MG63 (cell line): ENCODE results near the gene PGM2L1. TPM values are rescaled to one million over a fixed set of nuclear protein-coding genes. Genes with fewer than 3 reads are reported as not detected.
A peak's percentile ranks its signal among the peaks of the same experiment; 100 is the strongest.
"Not testable (repeated sequence)": the region's sequence is repeated elsewhere in the genome, so short reads cannot be mapped to it uniquely, and the experiment has no call there.

Source experiments
- DNase-seq: peaks from one replicate; pipeline ENCODE4 v3.0.0-alpha.2; 2020
- H3K27me3 ChIP-seq: fragments of 250-450 bp; sonication (Bioruptor Pico); 2 replicates; pipeline ENCODE4 v1.5.1; 2020; ENCODE audit warnings: mild to moderate bottlenecking, moderate library complexity
- H3K36me3 ChIP-seq: fragments of 250-450 bp; sonication (Bioruptor Pico); 2 replicates; pipeline ENCODE4 v1.5.1; 2020; ENCODE audit warnings: mild to moderate bottlenecking, moderate library complexity
- H3K4me3 ChIP-seq: fragments of 250-450 bp; sonication (Bioruptor Pico); 2 replicates; pipeline ENCODE4 v1.5.1; 2020; ENCODE audit warnings: mild to moderate bottlenecking, moderate library complexity
- H3K9me3 ChIP-seq: fragments of 250-450 bp; sonication (Bioruptor Pico); 2 replicates; pipeline ENCODE4 v1.5.1; 2020; ENCODE audit warnings: mild to moderate bottlenecking, moderate library complexity
- total RNA-seq: library from RNA; depleted of rRNA; stranded (reverse); fragments of >200 nt; shearing (Covaris generic); gene quantifications from 2 replicates; pipeline ENCODE4 v1.2.3, GENCODE V29; 2014; ENCODE audit warnings: low replicate concordance

Gene PGM2L1
- total RNA-seq, 1 experiment from 2014 or later = 0.92 TPM

GRCh38 chr11:74367881-74368280, 30.4 kb downstream of the PGM2L1 start:
- DNase-seq = no peak
- Histone ChIP-seq H3K9me3 (no peaks in the 10 kb centered on the region), H3K4me3 (no peak overlapping the region), H3K36me3 (no peaks in the 10 kb centered on the region), H3K27me3 (no peaks in the 10 kb centered on the region)

GRCh38 chr11:74366576-74366975, 31.7 kb downstream of the PGM2L1 start:
- no peaks in the 10 kb centered on the region for H3K36me3 ChIP-seq
- H3K27me3 ChIP-seq = no peaks in the 10 kb centered on the region
- H3K9me3 ChIP-seq = no peaks in the 10 kb centered on the region
- no peak overlapping the region for H3K4me3 ChIP-seq
- DNase-seq = peak; percentile 4

GRCh38 chr11:74365805-74366204, 32.4 kb downstream of the PGM2L1 start:
- not testable (repeated sequence) for H3K27me3 ChIP-seq, H3K9me3 ChIP-seq, H3K36me3 ChIP-seq, DNase-seq, H3K4me3 ChIP-seq

GRCh38 chr11:74357449-74357848, 40.8 kb downstream of the PGM2L1 start:
- no peaks in the 10 kb centered on the region for H3K27me3 ChIP-seq
- no peaks in the 10 kb centered on the region for H3K9me3 ChIP-seq
- no peak for DNase-seq
- no peaks in the 10 kb centered on the region for H3K36me3 ChIP-seq
- no peak overlapping the region for H3K4me3 ChIP-seq

- Histone ChIP-seq H3K36me3 (no peaks in the 10 kb centered on the region), H3K27me3 (no peaks in the 10 kb centered on the region), H3K9me3 (no peaks in the 10 kb centered on the region), H3K4me3 (no peak overlapping the region)
- DNase-seq = no peak
These were observed 42.6 kb downstream of the PGM2L1 start for GRCh38 chr11:74355626-74356025.

GRCh38 chr11:74354036-74354435, 44.2 kb downstream of the PGM2L1 start:
- Histone ChIP-seq H3K27me3 (no peaks in the 10 kb centered on the region), H3K9me3 (no peaks in the 10 kb centered on the region), H3K36me3 (no peaks in the 10 kb centered on the region), H3K4me3 (no peak overlapping the region)
- no peak for DNase-seq

- Histone ChIP-seq H3K27me3 (no peaks in the 10 kb centered on the region), H3K36me3 (no peaks in the 10 kb centered on the region), H3K4me3 (no peak overlapping the region), H3K9me3 (no peaks in the 10 kb centered on the region)
- DNase-seq = peak; percentile 49
These were observed 50.9 kb downstream of the PGM2L1 start for GRCh38 chr11:74347381-74347780.

GRCh38 chr11:74345420-74345819, 52.8 kb downstream of the PGM2L1 start:
- no peak for DNase-seq
- Histone ChIP-seq H3K4me3 (no peak overlapping the region), H3K27me3 (no peaks in the 10 kb centered on the region), H3K36me3 (no peaks in the 10 kb centered on the region), H3K9me3 (no peaks in the 10 kb centered on the region)

- no peaks in the 10 kb centered on the region for H3K27me3 ChIP-seq
- no peak for DNase-seq
These were observed 56.3 kb downstream of the PGM2L1 start for GRCh38 chr11:74341921-74342320.

GRCh38 chr11:74339619-74340018, 58.6 kb downstream of the PGM2L1 start:
- H3K9me3 ChIP-seq = no peaks in the 10 kb centered on the region
- DNase-seq = no peak
- H3K36me3 ChIP-seq = no peaks in the 10 kb centered on the region
- no peak overlapping the region for H3K4me3 ChIP-seq
- no peaks in the 10 kb centered on the region for H3K27me3 ChIP-seq

More at GRCh38 chr11:74341921-74342320, 56.3 kb downstream of the PGM2L1 start:
- Histone ChIP-seq H3K36me3 (no peaks in the 10 kb centered on the region), H3K9me3 (no peaks in the 10 kb centered on the region), H3K4me3 (no peak overlapping the region)

- Histone ChIP-seq H3K4me3 (no peak overlapping the region), H3K27me3 (no peaks in the 10 kb centered on the region), H3K36me3 (no peaks in the 10 kb centered on the region), H3K9me3 (no peaks in the 10 kb centered on the region)
- DNase-seq = no peak
These were observed 59.3 kb downstream of the PGM2L1 start for GRCh38 chr11:74338963-74339362.

GRCh38 chr11:74333193-74333592, 65.0 kb downstream of the PGM2L1 start:
- Histone ChIP-seq H3K27me3 (no peaks in the 10 kb centered on the region), H3K9me3 (no peaks in the 10 kb centered on the region), H3K36me3 (no peaks in the 10 kb centered on the region), H3K4me3 (no peak overlapping the region)
- DNase-seq = no peak

GRCh38 chr11:74332291-74332690, 65.9 kb downstream of the PGM2L1 start:
- DNase-seq = no peak

GRCh38 chr11:74331000-74331399, 67.2 kb downstream of the PGM2L1 start:
- H3K4me3 ChIP-seq, DNase-seq, H3K27me3 ChIP-seq, H3K9me3 ChIP-seq, H3K36me3 ChIP-seq: not testable (repeated sequence)

More at GRCh38 chr11:74332291-74332690, 65.9 kb downstream of the PGM2L1 start:
- no peak overlapping the region for H3K4me3 ChIP-seq
- H3K36me3 ChIP-seq = no peaks in the 10 kb centered on the region
- H3K9me3 ChIP-seq = no peaks in the 10 kb centered on the region
- no peaks in the 10 kb centered on the region for H3K27me3 ChIP-seq

- no peaks in the 10 kb centered on the region for H3K27me3 ChIP-seq
- H3K9me3 ChIP-seq = no peaks in the 10 kb centered on the region
- no peak for DNase-seq
- no peak overlapping the region for H3K4me3 ChIP-seq
- no peaks in the 10 kb centered on the region for H3K36me3 ChIP-seq
These were observed 68.0 kb downstream of the PGM2L1 start for GRCh38 chr11:74330075-74330858.

- DNase-seq = no peak
- Histone ChIP-seq H3K27me3 (no peaks in the 10 kb centered on the region), H3K4me3 (no peak overlapping the region), H3K36me3 (no peaks in the 10 kb centered on the region), H3K9me3 (no peaks in the 10 kb centered on the region)
These were observed 71.2 kb downstream of the PGM2L1 start for GRCh38 chr11:74327076-74327475.

GRCh38 chr11:74326665-74327064, 71.6 kb downstream of the PGM2L1 start:
- no peaks in the 10 kb centered on the region for H3K36me3 ChIP-seq
- no peaks in the 10 kb centered on the region for H3K27me3 ChIP-seq
- no peak for DNase-seq
- H3K4me3 ChIP-seq = no peak overlapping the region
- H3K9me3 ChIP-seq = no peaks in the 10 kb centered on the region
